Osteoblast (primary cell): ENCODE measurements around the gene SQSTM1. TPM values are rescaled to one million over a fixed set of nuclear protein-coding genes. Genes with fewer than 3 reads are reported as not detected.

ENCODE experiments used
- DNase-seq: peaks from one replicate; pipeline ENCODE4 v3.0.0; 2011; ENCODE audit warnings: low spot score, mixed read lengths; ENCODE audit not compliant: insufficient read length; ENCODE audit errors: missing footprints
- H2AFZ ChIP-seq: 2 replicates; pipeline ENCODE4 v1.6.0; 2011; ENCODE audit warnings: mild to moderate bottlenecking, low read length
- H3K27ac ChIP-seq: 2 replicates; pipeline ENCODE4 v1.5.1; 2011; ENCODE audit warnings: mild to moderate bottlenecking, low read depth, low read length, moderate library complexity
- H3K27me3 ChIP-seq: 2 replicates; pipeline ENCODE4 v1.6.0; 2012; ENCODE audit warnings: mild to moderate bottlenecking, control low read depth, inconsistent platforms, low read length, moderate library complexity; ENCODE audit not compliant: insufficient read depth
- H3K36me3 ChIP-seq: 2 replicates; pipeline ENCODE4 v1.5.1; 2011; ENCODE audit warnings: mild to moderate bottlenecking, low read length, control low read depth, moderate library complexity; ENCODE audit not compliant: insufficient read depth
- H3K4me1 ChIP-seq: 2 replicates; pipeline ENCODE4 v1.5.1; 2011; ENCODE audit warnings: mild to moderate bottlenecking, low read length, control low read depth, moderate library complexity; ENCODE audit not compliant: insufficient read depth
- H3K4me2 ChIP-seq: 2 replicates; pipeline ENCODE4 v1.6.0; 2011; ENCODE audit warnings: mild to moderate bottlenecking, low read length; ENCODE audit not compliant: insufficient read depth
- H3K4me3 ChIP-seq: fragments of 200-600 bp; sonication (generic); 3 replicates; pipeline ENCODE4 v1.5.1; 2012; ENCODE audit warnings: mild to moderate bottlenecking, low read length, inconsistent platforms; ENCODE audit not compliant: insufficient read depth
- H3K79me2 ChIP-seq: 2 replicates; pipeline ENCODE4 v1.6.0; 2012; ENCODE audit warnings: mild to moderate bottlenecking, low read length, control low read depth, inconsistent platforms; ENCODE audit not compliant: insufficient read depth
- H3K9me3 ChIP-seq: 2 replicates; pipeline ENCODE4 v1.5.1; 2011; ENCODE audit warnings: low read depth, low read length, control low read depth
- H4K20me1 ChIP-seq: 2 replicates; pipeline ENCODE4 v1.6.0; 2012; ENCODE audit warnings: mild to moderate bottlenecking, low read length, control low read depth; ENCODE audit not compliant: insufficient read depth
- CTCF ChIP-seq: IDR thresholded peaks from 2 replicates; pipeline ENCODE4 v1.5.1; 2011; ENCODE audit warnings: mild to moderate bottlenecking, low read depth, low read length, moderate library complexity; ENCODE audit errors: extremely low read depth
- total RNA-seq: library from RNA; depleted of rRNA; stranded (reverse); fragments of >200 nt; gene quantifications from 2 replicates; pipeline ENCODE4 v1.2.3, GENCODE V29; 2012

The SQSTM1 gene
- total RNA-seq = 826 and 992 TPM in 2 replicates

GRCh38 chr5:179820483-179821297 lies at the start of gene SQSTM1:
Gene SQSTM1, plus strand, starts transcription at chr5:179820905. Its CDS starts 32 bp downstream, at chr5:179820937.
- H3K4me3 ChIP-seq = peak within 1 kb of the TSS; percentile 97
- TF ChIP-seq CTCF = no peak
- peak within 1 kb of the TSS; percentile 86 for H3K4me2 ChIP-seq
- H3K27ac ChIP-seq = peak within 1 kb of the TSS; percentile 86
- DNase-seq = peak; percentile 98
- H3K4me1 ChIP-seq = peaks cover 43% of the 10 kb centered on the region
- peaks cover 59% of the 10 kb centered on the region for H3K79me2 ChIP-seq
- H2AFZ ChIP-seq = peak within 1 kb of the TSS; percentile 48
- no peaks in the 10 kb centered on the region for H3K9me3 ChIP-seq
- H4K20me1 ChIP-seq = peaks cover 45% of the 10 kb centered on the region
- H3K36me3 ChIP-seq = peaks cover 31% of the 10 kb centered on the region
- no peaks in the 10 kb centered on the region for H3K27me3 ChIP-seq

GRCh38 chr5:179771311-179771895 lies 49.3 kb upstream of the SQSTM1 start:
- Histone ChIP-seq H3K9me3 (no peaks in the 10 kb centered on the region), H3K4me2 (no peak overlapping the region), H3K79me2 (peaks cover 44% of the 10 kb centered on the region), H3K27ac (no peak overlapping the region), H3K4me3 (no peak overlapping the region), H3K4me1 (peaks cover 6% of the 10 kb centered on the region), H3K36me3 (peaks cover 76% of the 10 kb centered on the region), H3K27me3 (no peaks in the 10 kb centered on the region), H2AFZ (no peak overlapping the region), H4K20me1 (peaks cover 16% of the 10 kb centered on the region)
- no peak for DNase-seq
- no peak for TF ChIP-seq CTCF

DNA sequence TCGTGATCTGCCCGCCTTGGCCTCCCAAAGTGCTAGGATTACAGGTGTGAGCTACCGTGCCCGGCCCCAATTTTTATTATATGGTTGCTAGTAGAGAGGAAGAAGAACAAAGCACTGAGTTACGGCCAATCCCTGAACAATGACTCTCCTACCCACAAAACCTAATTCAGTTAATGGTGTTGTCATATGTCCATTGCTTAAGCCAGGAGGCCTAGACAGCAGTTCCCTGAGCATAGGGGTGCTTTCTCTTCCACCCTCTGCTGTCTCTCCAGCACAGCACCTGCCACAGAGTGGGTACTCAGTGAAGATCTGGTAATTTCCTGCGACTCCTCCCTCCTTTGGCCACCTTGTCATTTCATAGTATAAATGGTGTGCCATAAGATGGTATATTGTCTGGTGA lies 48.4 kb upstream of the SQSTM1 start:
- no peak for TF ChIP-seq CTCF
- Histone ChIP-seq H3K36me3 (peaks cover 72% of the 10 kb centered on the region), H3K9me3 (no peaks in the 10 kb centered on the region), H3K79me2 (peaks cover 35% of the 10 kb centered on the region), H2AFZ (no peak overlapping the region), H3K27me3 (no peaks in the 10 kb centered on the region), H3K4me2 (no peak overlapping the region), H3K27ac (no peak overlapping the region), H3K4me3 (no peak overlapping the region), H3K4me1 (no peaks in the 10 kb centered on the region), H4K20me1 (peaks cover 16% of the 10 kb centered on the region)
- DNase-seq = peak; percentile 27

GRCh38 chr5:179773686-179774040 lies 47.0 kb upstream of the SQSTM1 start:
- no peak for TF ChIP-seq CTCF
- peaks cover 76% of the 10 kb centered on the region for H3K36me3 ChIP-seq

More at GRCh38 chr5:179773686-179774040, 47.0 kb upstream of the SQSTM1 start:
- Histone ChIP-seq H3K27ac (no peak overlapping the region), H3K4me3 (no peak overlapping the region), H2AFZ (no peak overlapping the region), H3K4me1 (no peaks in the 10 kb centered on the region), H3K4me2 (no peak overlapping the region), H4K20me1 (peaks cover 11% of the 10 kb centered on the region), H3K79me2 (peaks cover 23% of the 10 kb centered on the region), H3K27me3 (no peaks in the 10 kb centered on the region), H3K9me3 (no peaks in the 10 kb centered on the region)
- no peak for DNase-seq
